AG04450 (cell line): ENCODE measurements around the gene MSLN. TPM values are rescaled to one million over a fixed set of nuclear protein-coding genes. Genes with fewer than 3 reads are reported as not detected.

Source experiments
- CTCF ChIA-PET: fragments of 300-600, 350-600 bp; formaldehyde crosslinking; extraction: SDS; loops from one replicate; lab custom pipeline; 2022; ENCODE audit warnings: antibody characterized with exemption, inconsistent platforms; lab: Charles Lee
- POLR2A ChIA-PET: fragments of 350-600 bp; formaldehyde crosslinking; extraction: SDS; loops from one replicate; lab custom pipeline; 2021; ENCODE audit warnings: antibody characterized with exemption, inconsistent platforms; lab: Yijun Ruan, JAX
- DNase-seq: peaks from one replicate; pipeline ENCODE4 v3.0.0-alpha.2; 2011; ENCODE audit warnings: low read depth, low spot score
- H3K27ac ChIP-seq: one replicate; pipeline ENCODE4 v1.5.1; 2012; ENCODE audit warnings: low read depth, low read length, control low read depth
- H3K27me3 ChIP-seq: one replicate; pipeline ENCODE4 v1.6.0; 2012; ENCODE audit warnings: low read length; ENCODE audit not compliant: control insufficient read depth, insufficient read depth
- H3K4me3 ChIP-seq: 2 replicates; pipeline ENCODE4 v1.5.1; 2011; ENCODE audit warnings: mild to moderate bottlenecking, low read depth, low read length, control low read depth
- H3K9me3 ChIP-seq: 2 replicates; pipeline ENCODE4 v1.5.1; 2012; ENCODE audit warnings: low read length; ENCODE audit not compliant: control insufficient read depth, insufficient read depth
- CTCF ChIP-seq: IDR thresholded peaks from 2 replicates; pipeline ENCODE4 v1.5.1; 2011; ENCODE audit warnings: low read depth, low read length, control low read depth, inconsistent platforms
- polyA plus RNA-seq: library from polyadenylated mRNA; depleted of rRNA; stranded (reverse); fragments of >200 nt; gene quantifications from 2 replicates; pipeline ENCODE4 v1.2.3, GENCODE V29; 2011

MSLN gene
- polyA plus RNA-seq, 1 experiment = 0.11 TPM

DNA sequence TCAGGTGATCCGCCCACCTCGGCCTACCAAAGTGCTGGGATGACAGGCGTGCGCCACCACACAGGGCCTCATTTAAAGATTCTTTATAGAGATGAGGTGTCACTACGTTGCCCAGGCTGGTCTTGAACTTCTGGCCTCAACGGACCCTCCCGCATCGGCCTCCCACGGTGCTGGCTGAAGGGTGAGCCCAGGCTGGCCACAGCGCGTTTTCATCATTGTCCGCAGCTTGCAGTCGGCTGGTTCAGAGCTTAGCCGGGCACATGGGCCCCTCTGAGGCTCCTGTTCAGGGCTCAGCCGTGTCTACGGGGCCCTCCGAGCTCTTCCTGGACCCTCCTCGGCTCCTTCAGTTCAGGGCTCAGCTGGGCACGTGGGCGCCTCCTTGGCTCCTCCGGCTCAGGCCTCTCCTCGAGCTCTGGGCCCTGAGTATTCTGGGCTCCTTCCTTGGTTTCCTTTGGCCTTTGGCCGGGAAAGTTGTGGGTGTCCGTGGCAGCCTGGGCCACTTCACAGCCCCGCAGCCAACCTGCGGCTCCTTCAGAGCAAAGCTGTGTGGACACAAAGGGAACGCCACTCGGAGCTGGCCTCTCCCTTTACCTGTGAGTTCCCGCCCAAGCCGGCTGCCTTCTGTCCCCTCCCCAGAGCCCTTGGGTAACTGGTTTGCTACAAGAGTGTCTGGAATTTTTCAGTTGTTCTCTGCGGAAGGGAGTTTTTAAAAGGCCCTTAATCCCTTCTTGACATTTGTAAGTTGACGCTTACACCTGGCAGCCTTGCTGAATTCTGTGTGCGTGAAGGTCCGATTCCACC is 1.2 kb upstream of the MSLN start:
- ChIA-PET POLR2A (no interaction called here), CTCF (no interaction called here)
- Histone ChIP-seq H3K27ac (no peak overlapping the region), H3K9me3 (no peaks in the 10 kb centered on the region; the same call in none of the 2 replicates), H3K4me3 (no peak overlapping the region), H3K27me3 (peaks cover 7% of the 10 kb centered on the region)
- no peak for DNase-seq
- no peak for TF ChIP-seq CTCF

GRCh38 chr16:760065-760464 is 469 bp upstream of the MSLN start:
- Histone ChIP-seq H3K27ac (no peak overlapping the region), H3K9me3 (no peaks in the 10 kb centered on the region; the same call in none of the 2 replicates), H3K4me3 (no peak overlapping the region), H3K27me3 (peaks cover 7% of the 10 kb centered on the region)
- POLR2A ChIA-PET = interaction anchor here (0.6 kb wide), 1 partner anchor 11 kb away, joined by 6 read pairs; no protein-coding TSS in a partner anchor
- CTCF ChIA-PET = no interaction called here
- no peak for DNase-seq
- no peak for TF ChIP-seq CTCF

GRCh38 chr16:761625-762513 is 1.3 kb downstream of the MSLN start:
- Histone ChIP-seq H3K9me3 (no peaks in the 10 kb centered on the region; the same call in 1 of the 2 replicates), H3K27ac (no peak overlapping the region), H3K27me3 (peaks cover 7% of the 10 kb centered on the region), H3K4me3 (no peak overlapping the region)
- DNase-seq = no peak
- CTCF ChIA-PET = interaction anchor here (0.5 kb wide), 1 partner anchor 418 kb away, joined by 5 read pairs; no protein-coding TSS in a partner anchor
- POLR2A ChIA-PET = interaction anchor here (0.8 kb wide), 1 partner anchor 9 kb away, joined by 4 read pairs; no protein-coding TSS in a partner anchor
- no peak for TF ChIP-seq CTCF

- H3K27me3 ChIP-seq = peaks cover 7% of the 10 kb centered on the region
- TF ChIP-seq CTCF = no peak
- H3K27ac ChIP-seq = no peak overlapping the region
- no peaks in the 10 kb centered on the region; the same call in 1 of the 2 replicates for H3K9me3 ChIP-seq
- ChIA-PET POLR2A (interaction anchor here (0.8 to 1.6 kb wide), 2 partner anchors 9 to 14 kb away, joined by 3 to 4 read pairs; no protein-coding TSS in a partner anchor), CTCF (no interaction called here)
- no peak for DNase-seq
- H3K4me3 ChIP-seq = no peak overlapping the region
These were observed 2.2 kb downstream of the MSLN start for GRCh38 chr16:762595-763268.
